Ishikawa (cell line): ENCODE measurements around the gene ADAMTS18.

ENCODE experiments used
- MAX ChIP-seq: IDR thresholded peaks from 2 replicates; pipeline ENCODE4 v1.6.1; 2012
- REST ChIP-seq: IDR thresholded peaks from 2 replicates; pipeline ENCODE4 v1.6.1; 2012; ENCODE audit warnings: low read depth, mild to moderate bottlenecking
- TAF1 ChIP-seq: IDR thresholded peaks from 2 replicates; pipeline ENCODE4 v1.6.1; 2012; ENCODE audit warnings: low read depth, mild to moderate bottlenecking
- TCF12 ChIP-seq: IDR thresholded peaks from 2 replicates; pipeline ENCODE4 v1.6.1; 2012; ENCODE audit warnings: low read depth
- USF1 ChIP-seq: IDR thresholded peaks from 2 replicates; pipeline ENCODE4 v1.6.1; 2012
- ZBTB7A ChIP-seq: IDR thresholded peaks from 2 replicates; pipeline ENCODE4 v1.6.1; 2012; ENCODE audit warnings: low read depth

GRCh38 chr16:77416939-77417480 lies 17.8 kb downstream of the ADAMTS18 start:
- no peak for TF ChIP-seq MAX
- no peak for TF ChIP-seq USF1
- no peak for TF ChIP-seq ZBTB7A
- TF ChIP-seq TCF12, result no peak
- TF ChIP-seq TAF1, result no peak
- no peak for TF ChIP-seq REST
